ENCODE results near the gene PIH1D1.

PIH1D1 gene

GRCh38 chr19:49415102-49415809 lies 36.4 kb downstream of the PIH1D1 start:
- peak in 1 of 2 donors; percentile 59 for DNase-seq

- no peak for DNase-seq
These were observed 37.4 kb downstream of the PIH1D1 start for GRCh38 chr19:49414256-49414655.

- no peak for DNase-seq
These were observed 38.3 kb downstream of the PIH1D1 start for GRCh38 chr19:49413348-49413747.

GRCh38 chr19:49411681-49412326 lies 39.8 kb downstream of the PIH1D1 start:
- no peak for DNase-seq

GRCh38 chr19:49409441-49410029 lies 42.1 kb downstream of the PIH1D1 start:
- peak; percentile 74 to 84 for DNase-seq

GRCh38 chr19:49408816-49409440 lies 42.7 kb downstream of the PIH1D1 start:
- peak; percentile 14 to 45 for DNase-seq

GRCh38 chr19:49407482-49408015 lies 44.1 kb downstream of the PIH1D1 start:
- no peak for DNase-seq

GRCh38 chr19:49407079-49407478 lies 44.5 kb downstream of the PIH1D1 start:
- DNase-seq = no peak

- DNase-seq = no peak
These were observed 48.0 kb downstream of the PIH1D1 start for GRCh38 chr19:49403404-49404187.

GRCh38 chr19:49400029-49400428 lies 51.6 kb downstream of the PIH1D1 start:
- no peak for DNase-seq

- DNase-seq = no peak
These were observed 52.7 kb downstream of the PIH1D1 start for GRCh38 chr19:49398931-49399330.

- DNase-seq = no peak
These were observed 53.5 kb downstream of the PIH1D1 start for GRCh38 chr19:49398001-49398615.

GRCh38 chr19:49396738-49397505 lies 54.7 kb downstream of the PIH1D1 start:
- no peak for DNase-seq

All from inflammatory macrophage (primary cell).